Testis (tissue), 5 donors: Measurements from ENCODE around the gene FOXL2NB. TPM values are rescaled to one million over a fixed set of nuclear protein-coding genes. Genes with fewer than 3 reads are reported as not detected.
A peak's percentile ranks its signal among the peaks of the same experiment; 100 is the strongest.

Experiments
- DNase-seq: peaks from one replicate; pipeline ENCODE4 v3.0.0-alpha.2; 2019
- H3K27ac ChIP-seq, 2 donors: fragments of 200-600 bp; sonication (generic); one replicate each; pipeline ENCODE4 v1.5.1; 2019
- H3K27me3 ChIP-seq: fragments of 200-600 bp; sonication (generic); one replicate; pipeline ENCODE4 v1.5.1; 2019
- H3K36me3 ChIP-seq: fragments of 200-600 bp; sonication (generic); one replicate; pipeline ENCODE4 v1.5.1; 2017; ENCODE audit warnings: low read depth; ENCODE audit errors: missing control alignments
- H3K4me1 ChIP-seq: fragments of 200-600 bp; sonication (generic); one replicate; pipeline ENCODE4 v1.5.1; 2019
- H3K4me3 ChIP-seq, 2 donors: fragments of 200-600 bp; sonication (generic); one replicate each; pipeline ENCODE4 v1.5.1; 2017 to 2019
- H3K9me3 ChIP-seq: fragments of 200-600 bp; sonication (generic); one replicate; pipeline ENCODE4 v1.5.1; 2017
- POLR2A ChIP-seq: fragments of 450-650 bp; IDR thresholded peaks from one replicate; pipeline ENCODE4 v1.6.1; 2017; ENCODE audit warnings: antibody characterized with exemption, mild to moderate bottlenecking, moderate library complexity
- WGBS, 2 donors: methylation state at CpG; one replicate each; pipeline ENCODE4 v1.1.5; 2018; 5-methylcytosine and 5-hydroxymethylcytosine counted together
- intact Hi-C: fragments of 100-400 bp; cut with DNase I; formaldehyde crosslinking; loops from one replicate; pipeline ENCODE4 v1.15.1; 2023; ENCODE audit warnings: low total_unique reads
- long read RNA-seq, 2 donors: transcript quantifications; one replicate each; lab custom pipeline, GENCODE V29; 2026
- polyA plus RNA-seq: library from polyadenylated mRNA; stranded (reverse); fragments of 350-450 nt; fragmentation: Illumina TruSeq; extraction: RNeasy Lipid Tissue Mini Kit (QIAGEN cat#74804); gene quantifications from one replicate; pipeline ENCODE4 v1.2.3, GENCODE V29; 2014; ENCODE audit warnings: low read depth, low replicate concordance; ENCODE audit not compliant: insufficient read depth
- total RNA-seq, 2 donors: library from RNA; depleted of rRNA; stranded (reverse); fragments of >200 nt; gene quantifications; one replicate each; pipeline ENCODE4 v1.2.3, GENCODE V29; 2016
- TF ChIP-seq, protein P1 (sequence below), 3 experiments: fragments of 450-650 bp in 2 of 3; fragments of 200-600 bp in 1 of 3; sonication (generic) in 1 of 3; IDR thresholded peaks; one replicate each; pipeline ENCODE4 v1.5.1; 2016 to 2019; ENCODE audit warnings: antibody characterized with exemption in 3 of 3, mild to moderate bottlenecking in 2 of 3, moderate library complexity in 1 of 3

FOXL2NB gene
- total RNA-seq (1 to 10 TPM; 2.7 to 2.8 TPM), polyA plus RNA-seq (2.3 TPM)
- long read RNA-seq, donor 1 = 0 reads
- long read RNA-seq, donor 2 = 0 reads

DNA sequence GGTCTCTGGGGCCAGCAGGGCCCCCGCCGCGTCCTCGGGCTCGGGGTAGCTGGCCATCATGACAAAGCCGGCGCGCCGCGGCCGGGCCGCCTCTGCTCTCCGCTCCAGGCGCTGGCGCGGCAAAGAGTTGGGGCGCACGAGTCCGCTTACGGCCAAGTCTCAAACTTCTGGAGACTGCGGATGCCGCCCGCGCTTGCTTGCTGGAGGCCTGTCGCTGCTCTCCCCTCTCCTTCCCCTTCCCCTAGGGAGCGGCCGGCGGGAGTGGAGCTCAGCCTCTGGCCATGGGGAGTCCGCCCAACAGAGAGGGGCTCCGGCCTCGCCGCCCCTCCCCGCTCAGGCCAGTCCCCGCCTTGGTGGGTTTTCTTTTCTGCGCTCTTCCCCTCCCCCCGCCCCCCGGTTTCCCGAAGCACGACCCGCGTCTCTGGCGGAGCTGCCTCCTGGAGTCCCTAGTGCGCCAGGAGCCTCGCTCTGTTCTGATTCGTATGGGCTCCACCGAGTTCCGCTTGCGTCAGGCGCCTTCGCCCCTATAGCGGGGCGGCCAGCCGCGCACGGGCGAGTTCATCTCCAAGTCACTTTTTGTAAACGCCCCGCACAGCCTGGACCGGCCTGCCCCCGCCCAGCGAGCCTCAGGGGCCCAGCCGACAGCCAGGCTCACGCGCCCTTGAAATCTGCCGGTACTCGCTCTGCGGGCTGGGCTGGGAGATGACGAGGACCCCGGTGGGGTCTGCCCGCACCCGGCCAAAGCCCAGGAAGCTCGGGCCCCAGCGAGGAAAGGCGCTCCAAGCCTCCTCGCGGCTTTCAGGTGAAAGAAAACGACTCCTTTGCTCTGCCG lies at the start of gene FOXL2NB, which contains the start of gene FOXL2:
Gene FOXL2NB, plus strand, starts transcription at position 555 of the 832 bp plus-strand sequence. Its CDS starts 148 bp downstream, at position 703.
Gene FOXL2, minus strand, starts transcription at position 475 of the 832 bp plus-strand sequence. Its CDS starts 415 bp downstream, at position 60.
- Histone ChIP-seq H3K9me3 (no peaks in the 10 kb centered on the region), H3K36me3 (no peaks in the 10 kb centered on the region), H3K27ac (no peak within 1 kb of the TSS), H3K4me3 (peak within 1 kb of the TSS; percentile 31 to 55), H3K4me1 (peaks cover 25% of the 10 kb centered on the region), H3K27me3 (no peaks in the 10 kb centered on the region)
- no peak for TF ChIP-seq POLR2A
- TF ChIP-seq, protein P1, sequence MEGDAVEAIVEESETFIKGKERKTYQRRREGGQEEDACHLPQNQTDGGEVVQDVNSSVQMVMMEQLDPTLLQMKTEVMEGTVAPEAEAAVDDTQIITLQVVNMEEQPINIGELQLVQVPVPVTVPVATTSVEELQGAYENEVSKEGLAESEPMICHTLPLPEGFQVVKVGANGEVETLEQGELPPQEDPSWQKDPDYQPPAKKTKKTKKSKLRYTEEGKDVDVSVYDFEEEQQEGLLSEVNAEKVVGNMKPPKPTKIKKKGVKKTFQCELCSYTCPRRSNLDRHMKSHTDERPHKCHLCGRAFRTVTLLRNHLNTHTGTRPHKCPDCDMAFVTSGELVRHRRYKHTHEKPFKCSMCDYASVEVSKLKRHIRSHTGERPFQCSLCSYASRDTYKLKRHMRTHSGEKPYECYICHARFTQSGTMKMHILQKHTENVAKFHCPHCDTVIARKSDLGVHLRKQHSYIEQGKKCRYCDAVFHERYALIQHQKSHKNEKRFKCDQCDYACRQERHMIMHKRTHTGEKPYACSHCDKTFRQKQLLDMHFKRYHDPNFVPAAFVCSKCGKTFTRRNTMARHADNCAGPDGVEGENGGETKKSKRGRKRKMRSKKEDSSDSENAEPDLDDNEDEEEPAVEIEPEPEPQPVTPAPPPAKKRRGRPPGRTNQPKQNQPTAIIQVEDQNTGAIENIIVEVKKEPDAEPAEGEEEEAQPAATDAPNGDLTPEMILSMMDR (IDR thresholded peaks at IDR 0.05) = no peak
- DNase-seq = peak; percentile 53
- intact Hi-C loops = no loop called here
- WGBS, 2 donors = 0 to 1% methylated on average over 3 to 47 of the region's 78 CpGs

DNA sequence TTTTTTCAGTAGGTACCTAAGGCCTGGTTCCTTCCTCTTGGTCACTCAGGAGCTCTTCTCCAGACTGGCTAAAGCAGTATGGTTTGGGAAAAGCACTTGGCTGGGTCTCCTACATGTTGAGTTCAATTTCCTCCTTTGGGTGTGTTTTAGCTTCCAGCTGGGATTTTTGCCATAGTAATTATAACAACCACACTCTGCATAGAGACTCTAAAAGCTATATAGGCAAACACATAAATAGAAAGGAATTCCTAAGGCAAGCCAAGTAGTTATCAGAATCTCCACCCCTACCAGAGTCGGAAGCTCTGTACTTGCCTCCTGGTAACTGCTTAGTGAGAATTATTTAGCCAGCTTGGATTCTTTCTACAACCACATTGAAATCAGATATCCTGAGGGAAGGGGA lies 48.7 kb upstream of the FOXL2NB start:
- Histone ChIP-seq H3K4me3 (no peak overlapping the region), H3K36me3 (no peaks in the 10 kb centered on the region), H3K27me3 (no peaks in the 10 kb centered on the region), H3K27ac (no peak overlapping the region), H3K4me1 (no peaks in the 10 kb centered on the region), H3K9me3 (no peaks in the 10 kb centered on the region)
- WGBS, 2 donors = 26 to 28% methylated on average over 1 of the region's 1 CpG
- intact Hi-C loops = no loop called here
- no peak for TF ChIP-seq POLR2A
- TF ChIP-seq, protein P1 (IDR thresholded peaks at IDR 0.05) = no peak
- DNase-seq = no peak

DNA sequence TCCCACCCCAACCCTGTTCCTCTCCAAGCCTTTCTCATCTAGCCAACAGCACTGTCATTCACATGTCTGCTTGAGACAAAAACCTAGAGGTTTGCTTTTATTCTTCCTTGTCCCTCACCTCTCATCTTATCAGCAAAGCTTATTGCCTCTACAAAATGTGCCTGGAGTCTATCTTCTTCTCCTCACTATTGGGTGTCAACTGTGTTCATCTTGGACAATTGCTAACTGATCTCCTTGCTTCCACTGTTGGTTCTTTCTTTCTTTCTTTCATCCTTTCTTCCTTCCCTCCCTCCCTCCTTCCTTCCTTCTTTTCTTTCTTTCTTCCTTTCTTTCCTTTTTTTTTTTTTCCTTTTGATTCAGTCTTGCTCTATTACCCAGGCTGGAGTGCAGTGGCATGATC lies 48.3 kb upstream of the FOXL2NB start:
- TF ChIP-seq POLR2A = no peak
- TF ChIP-seq, protein P1 (IDR thresholded peaks at IDR 0.05) = no peak
- intact Hi-C loops = no loop called here
- H3K27ac ChIP-seq = no peak overlapping the region
- H3K4me3 ChIP-seq = no peak overlapping the region
- no peaks in the 10 kb centered on the region for H3K9me3 ChIP-seq
- H3K27me3 ChIP-seq = no peaks in the 10 kb centered on the region
- H3K36me3 ChIP-seq = no peaks in the 10 kb centered on the region
- no peak for DNase-seq
- no peaks in the 10 kb centered on the region for H3K4me1 ChIP-seq

DNA sequence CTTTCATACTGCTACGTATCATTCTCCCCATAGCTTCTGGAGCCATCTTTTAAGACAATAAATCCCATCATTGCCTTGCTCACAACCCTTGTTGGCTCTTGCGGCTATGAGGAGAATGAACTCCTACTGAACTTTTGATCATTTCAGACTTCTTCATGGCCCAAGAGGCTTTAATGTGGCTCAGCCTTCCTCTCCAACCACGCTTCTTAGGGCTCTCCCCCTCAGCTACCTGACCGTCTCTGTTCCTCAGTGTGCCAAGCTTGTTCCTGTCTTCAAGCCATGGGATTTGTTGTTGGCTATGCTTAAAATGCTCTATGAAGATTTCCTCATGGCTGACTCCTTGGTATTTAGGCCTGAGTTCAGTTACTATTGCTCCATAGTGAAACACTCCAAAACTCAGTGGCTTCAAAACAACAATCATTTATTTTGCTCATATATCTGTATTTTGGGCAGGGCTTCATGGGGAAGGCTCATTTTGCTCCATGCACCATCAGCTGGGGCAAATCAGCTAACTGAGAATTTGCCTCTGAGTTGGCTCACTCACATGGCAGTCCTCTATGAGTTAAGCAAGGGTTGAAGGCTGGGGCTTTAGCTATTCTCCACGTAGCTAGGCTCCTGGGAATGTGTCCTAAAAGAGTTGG lies 47.5 kb upstream of the FOXL2NB start:
- H3K27ac ChIP-seq = no peak overlapping the region
- no peaks in the 10 kb centered on the region for H3K9me3 ChIP-seq
- TF ChIP-seq POLR2A = no peak
- TF ChIP-seq, protein P1 (IDR thresholded peaks at IDR 0.05) = no peak
- no peaks in the 10 kb centered on the region for H3K4me1 ChIP-seq
- 95 to 96% methylated on average over 5 of the region's 5 CpGs for WGBS, 2 donors
- H3K36me3 ChIP-seq = no peaks in the 10 kb centered on the region
- H3K4me3 ChIP-seq = no peak overlapping the region
- DNase-seq = no peak
- intact Hi-C loops = no loop called here
- H3K27me3 ChIP-seq = no peaks in the 10 kb centered on the region
